Epithelial cell of proximal tubule (primary cell): ENCODE measurements around the gene SLC16A4. TPM values are rescaled to one million over a fixed set of nuclear protein-coding genes. Genes with fewer than 3 reads are reported as not detected.
A peak's percentile ranks its signal among the peaks of the same experiment; 100 is the strongest.
"Not testable (repeated sequence)": the region's sequence is repeated elsewhere in the genome, so short reads cannot be mapped to it uniquely, and the experiment has no call there.

Experiments used
- DNase-seq: peaks from one replicate; pipeline ENCODE4 v3.0.0-alpha.2; 2011; ENCODE audit warnings: low read depth
- H3K4me3 ChIP-seq: 2 replicates; pipeline ENCODE4 v1.5.1; 2011; ENCODE audit warnings: low read depth, mild to moderate bottlenecking, low read length
- total RNA-seq: library from RNA; depleted of rRNA; stranded (reverse); fragments of >200 nt; gene quantifications from 2 replicates; pipeline ENCODE4 v1.2.3, GENCODE V29; 2015
- TF ChIP-seq, protein P1 (sequence below): conservative IDR thresholded peaks from 2 replicates; pipeline ENCODE4 v1.5.1; 2012; ENCODE audit warnings: low read depth, mild to moderate bottlenecking, low read length

The SLC16A4 gene
- total RNA-seq, 1 donor from 2014 or later, result 12.4 TPM

DNA sequence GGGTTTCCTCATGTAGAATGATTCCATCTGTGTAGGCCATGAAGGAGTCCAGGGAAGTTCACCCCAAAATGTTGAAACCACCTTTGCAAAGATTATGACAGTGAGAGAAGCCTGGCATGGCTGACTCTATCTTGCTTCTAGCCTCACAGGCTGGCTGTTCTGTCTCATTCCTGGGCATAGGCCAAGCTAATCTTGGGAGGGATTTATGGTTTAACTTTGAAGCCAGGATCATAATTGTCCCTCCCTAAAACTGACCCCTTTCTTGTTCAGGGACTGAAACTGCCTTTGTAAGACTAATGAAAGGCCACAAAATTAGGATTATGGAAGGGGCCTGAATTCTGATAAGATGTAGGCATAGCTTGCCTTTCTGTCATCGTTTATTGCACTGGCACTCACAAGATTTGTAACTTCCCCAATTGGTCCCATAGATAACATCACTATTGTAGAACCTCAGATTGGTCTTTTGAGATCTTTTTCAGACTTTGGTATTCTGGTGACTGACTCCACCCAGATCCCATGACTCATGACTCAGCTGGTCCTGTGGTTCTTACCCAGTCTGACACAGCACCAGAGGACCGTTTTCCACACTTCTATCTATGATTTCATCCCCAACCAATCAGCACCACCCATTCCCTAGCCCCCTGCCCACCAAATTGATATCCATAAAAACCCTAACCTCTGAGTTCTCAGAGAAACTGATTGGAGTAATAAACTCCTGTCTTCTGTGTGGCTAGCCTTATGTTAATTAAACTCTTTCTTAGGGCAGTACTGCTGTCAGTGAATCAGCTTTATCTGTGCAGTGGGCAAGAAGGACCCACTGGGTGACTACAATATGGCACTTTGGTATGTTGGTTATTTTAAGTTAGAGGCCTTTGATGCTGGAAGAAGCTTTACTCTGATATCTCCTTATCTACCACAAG is 30.3 kb upstream of the SLC16A4 start:
- TF ChIP-seq, protein P1, sequence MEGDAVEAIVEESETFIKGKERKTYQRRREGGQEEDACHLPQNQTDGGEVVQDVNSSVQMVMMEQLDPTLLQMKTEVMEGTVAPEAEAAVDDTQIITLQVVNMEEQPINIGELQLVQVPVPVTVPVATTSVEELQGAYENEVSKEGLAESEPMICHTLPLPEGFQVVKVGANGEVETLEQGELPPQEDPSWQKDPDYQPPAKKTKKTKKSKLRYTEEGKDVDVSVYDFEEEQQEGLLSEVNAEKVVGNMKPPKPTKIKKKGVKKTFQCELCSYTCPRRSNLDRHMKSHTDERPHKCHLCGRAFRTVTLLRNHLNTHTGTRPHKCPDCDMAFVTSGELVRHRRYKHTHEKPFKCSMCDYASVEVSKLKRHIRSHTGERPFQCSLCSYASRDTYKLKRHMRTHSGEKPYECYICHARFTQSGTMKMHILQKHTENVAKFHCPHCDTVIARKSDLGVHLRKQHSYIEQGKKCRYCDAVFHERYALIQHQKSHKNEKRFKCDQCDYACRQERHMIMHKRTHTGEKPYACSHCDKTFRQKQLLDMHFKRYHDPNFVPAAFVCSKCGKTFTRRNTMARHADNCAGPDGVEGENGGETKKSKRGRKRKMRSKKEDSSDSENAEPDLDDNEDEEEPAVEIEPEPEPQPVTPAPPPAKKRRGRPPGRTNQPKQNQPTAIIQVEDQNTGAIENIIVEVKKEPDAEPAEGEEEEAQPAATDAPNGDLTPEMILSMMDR, result no peak
- H3K4me3 ChIP-seq, result no peak overlapping the region
- DNase-seq, result no peak

DNA sequence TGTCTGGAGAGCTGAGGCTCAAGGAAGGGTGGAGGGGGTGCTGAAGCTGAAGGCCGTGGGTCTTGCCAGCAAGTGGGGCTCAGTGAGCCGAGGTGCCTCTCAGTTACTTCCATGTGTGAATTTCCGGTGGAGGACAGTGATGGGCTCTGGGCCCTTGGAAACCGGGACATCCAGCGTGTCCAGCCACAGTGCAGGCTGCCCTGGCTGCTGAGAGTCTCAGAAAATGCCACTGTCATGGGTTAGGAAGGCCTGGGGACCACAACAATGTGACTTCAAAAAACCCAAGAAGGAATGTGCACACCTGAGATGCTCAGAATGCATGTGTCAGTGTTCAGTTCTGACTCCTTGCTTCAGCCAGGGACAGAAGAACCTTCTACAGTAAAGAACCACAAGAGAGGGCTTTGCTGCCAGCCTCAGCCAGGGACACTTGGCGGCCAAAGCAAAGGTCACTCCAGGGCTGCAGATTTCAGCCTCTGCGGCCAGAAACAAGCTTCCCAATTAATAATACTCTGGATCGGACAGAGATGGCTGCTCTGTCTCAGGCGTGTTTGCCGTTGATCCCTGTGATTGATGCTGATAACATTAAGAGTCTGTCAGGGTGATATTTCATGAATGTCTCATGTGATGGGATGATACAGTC is 29.3 kb upstream of the SLC16A4 start:
- DNase-seq, result no peak

DNA sequence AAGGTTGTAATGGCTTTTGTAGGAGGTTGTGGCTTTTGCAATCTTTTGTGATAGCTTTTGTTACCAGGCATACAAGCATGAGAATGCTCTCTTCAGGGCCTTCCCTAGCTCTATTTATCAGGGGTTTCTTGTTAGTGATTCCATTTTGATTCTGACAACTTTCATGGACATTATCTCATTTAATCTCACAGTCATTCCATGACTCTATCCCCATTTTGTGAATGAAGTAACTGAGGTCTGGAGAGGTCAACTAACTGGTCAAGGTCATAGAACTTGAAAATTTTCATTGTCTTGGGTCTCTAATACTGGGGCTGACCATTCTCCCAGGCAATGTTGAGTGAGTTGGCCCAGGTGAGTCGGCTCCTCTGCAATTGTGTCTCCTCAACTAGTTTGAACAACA is 27.9 kb upstream of the SLC16A4 start:
- TF ChIP-seq, protein P1, result no peak
- DNase-seq, result no peak
- no peak overlapping the region for H3K4me3 ChIP-seq

More for the DNA sequence above, 29.3 kb upstream of the SLC16A4 start:
- H3K4me3 ChIP-seq, result no peak overlapping the region
- TF ChIP-seq, protein P1, result no peak

DNA sequence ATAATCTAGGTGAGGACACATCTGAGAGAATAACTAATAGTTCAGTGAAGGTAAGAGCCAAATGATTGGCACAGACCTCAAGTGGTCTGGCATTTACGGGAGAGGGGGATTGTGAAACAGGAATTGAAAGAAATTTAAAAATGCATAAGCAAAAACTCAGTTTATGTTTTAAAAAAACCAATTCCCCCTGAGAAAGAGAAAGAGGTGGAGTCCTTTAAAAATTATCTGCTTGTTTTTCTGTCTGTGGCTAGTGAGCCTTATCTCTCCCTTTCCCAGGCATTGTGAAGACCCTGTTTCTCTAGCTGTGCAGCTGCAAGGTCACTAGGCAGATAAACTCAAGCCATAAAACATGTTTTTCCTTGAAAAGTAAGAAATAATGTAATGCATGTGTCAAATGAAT is 22.2 kb upstream of the SLC16A4 start:
- not testable (repeated sequence) for DNase-seq, H3K4me3 ChIP-seq

DNA sequence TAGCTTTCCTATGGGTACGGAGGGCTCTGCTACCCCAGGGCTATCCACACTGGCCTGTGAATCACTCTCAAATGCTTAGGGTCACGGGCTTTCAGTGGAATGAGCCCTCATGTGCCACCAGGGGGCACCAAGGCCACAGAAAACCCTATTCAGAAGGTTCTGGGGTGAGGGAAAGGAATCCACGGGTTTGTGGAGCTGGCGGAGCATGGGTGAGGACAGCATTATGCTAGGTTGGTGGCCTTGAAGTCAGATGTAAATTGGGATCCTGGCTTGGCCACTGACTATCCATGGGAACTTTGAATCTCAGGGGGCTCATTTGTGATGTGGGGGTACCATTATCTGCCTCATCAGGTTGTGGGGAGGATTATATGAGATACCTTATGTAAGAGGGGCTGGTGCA is 21.8 kb upstream of the SLC16A4 start:
- DNase-seq, result no peak
- no peak overlapping the region for H3K4me3 ChIP-seq
- TF ChIP-seq, protein P1, result peak; percentile 94

DNA sequence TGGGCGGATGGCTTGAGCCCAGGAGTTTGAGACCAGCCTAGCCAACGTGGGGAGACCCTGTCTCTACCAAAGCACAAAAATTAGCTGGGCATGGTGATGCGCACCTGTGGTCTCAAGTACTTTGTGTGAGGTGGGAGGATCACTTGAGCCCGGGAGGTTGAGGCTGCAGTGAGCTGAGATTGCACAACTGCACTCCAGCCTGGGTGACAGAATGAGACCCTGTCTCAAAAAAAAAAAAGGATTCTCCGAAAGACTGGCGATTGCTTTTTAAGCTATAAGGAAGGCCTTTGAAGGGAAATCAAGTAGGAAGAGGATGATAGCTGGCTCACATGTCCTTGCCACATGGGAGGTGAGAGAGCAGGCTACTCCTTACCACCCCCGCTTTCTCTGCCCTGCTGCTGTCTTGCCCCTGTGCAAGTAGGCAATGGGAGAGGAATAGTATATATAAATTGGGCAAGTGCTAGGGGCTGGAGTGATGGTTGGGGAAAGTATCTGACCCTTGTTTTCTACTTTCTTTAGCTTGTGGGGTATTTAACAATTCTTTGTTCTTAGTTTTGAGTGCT is 20.4 kb upstream of the SLC16A4 start:
- H3K4me3 ChIP-seq, result no peak overlapping the region
- TF ChIP-seq, protein P1, result no peak
- DNase-seq, result no peak

DNA sequence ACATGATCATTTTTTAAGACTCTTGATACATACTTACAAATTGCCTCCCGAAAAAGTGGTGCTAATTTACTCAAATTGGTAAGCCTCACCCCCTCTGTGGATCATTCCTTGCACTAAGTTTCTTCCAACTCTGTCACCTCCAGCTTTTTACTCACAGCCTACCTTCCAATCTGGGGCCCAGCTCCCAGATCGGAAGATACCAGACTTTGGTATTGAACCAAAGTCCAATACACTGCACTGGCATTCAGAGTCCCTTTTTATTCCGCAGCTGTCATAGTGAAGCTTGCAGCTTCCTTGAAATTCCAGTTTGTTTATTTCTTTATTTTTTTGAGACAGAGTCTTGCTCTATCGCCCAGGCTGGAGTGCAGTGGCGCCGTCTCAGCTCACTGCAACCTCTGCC is 18.5 kb upstream of the SLC16A4 start:
- TF ChIP-seq, protein P1, result no peak
- no peak for DNase-seq

More for the DNA sequence above, 18.5 kb upstream of the SLC16A4 start:
- H3K4me3 ChIP-seq, result no peak overlapping the region
